Thymus (tissue), 11 donors: ENCODE measurements around the gene SLC8A2. TPM values are rescaled to one million over a fixed set of nuclear protein-coding genes. Genes with fewer than 3 reads are reported as not detected.
"Not testable (repeated sequence)": the region's sequence is repeated elsewhere in the genome, so short reads cannot be mapped to it uniquely, and the experiment has no call there.

Source experiments
- DNase-seq, 9 donors: peaks; one replicate each; pipeline ENCODE4 v3.0.0-alpha.2; 2013; ENCODE audit warnings: low spot score in 9 of 9, low read depth in 6 of 9, missing footprints in 1 of 9
- H3K27ac ChIP-seq, 2 donors: one replicate each; pipeline ENCODE4 v1.5.1; 2013; ENCODE audit warnings: control low read depth in 1 of 2, low read depth in 1 of 2, low read length in 1 of 2, mild to moderate bottlenecking in 1 of 2, moderate library complexity in 1 of 2
- H3K27me3 ChIP-seq, 2 donors: one replicate each; pipeline ENCODE4 v1.5.1; 2013; ENCODE audit warnings: low read length in 1 of 2; ENCODE audit not compliant: control insufficient read depth in 2 of 2, insufficient read depth in 1 of 2
- H3K36me3 ChIP-seq, 2 donors: one replicate each; pipeline ENCODE4 v1.5.1; 2013; ENCODE audit warnings: low read length in 1 of 2, mild to moderate bottlenecking in 1 of 2, moderate library complexity in 1 of 2; ENCODE audit not compliant: control insufficient read depth in 2 of 2, insufficient read depth in 2 of 2
- H3K4me1 ChIP-seq, 2 donors: one replicate each; pipeline ENCODE4 v1.5.1; 2013; ENCODE audit warnings: low read length in 2 of 2; ENCODE audit not compliant: control insufficient read depth in 2 of 2, insufficient read depth in 2 of 2
- H3K4me3 ChIP-seq, 2 donors: one replicate each; pipeline ENCODE4 v1.5.1; 2013; ENCODE audit warnings: low read length in 2 of 2, control low read depth in 1 of 2, mild to moderate bottlenecking in 1 of 2
- H3K9me3 ChIP-seq, 2 donors: one replicate each; pipeline ENCODE4 v1.5.1; 2013; ENCODE audit warnings: low read length in 1 of 2, mild to moderate bottlenecking in 1 of 2; ENCODE audit not compliant: control insufficient read depth in 2 of 2, insufficient read depth in 1 of 2
- WGBS: extraction: QIAGEN DNeasy Blood & Tissue Kit; methylation state at CpG from one replicate; pipeline ENCODE4 v1.1.7; 2013; 5-methylcytosine and 5-hydroxymethylcytosine counted together
- polyA plus RNA-seq: library from polyadenylated mRNA; stranded (reverse); fragments of 200-250 nt; gene quantifications from one replicate; pipeline ENCODE4 v1.2.3, GENCODE V29; 2013
- total RNA-seq: library from RNA; stranded (reverse); fragments of 120-200 nt; gene quantifications from one replicate; pipeline ENCODE4 v1.2.4, GENCODE V29; 2013
- donor health status: healthy.

Gene SLC8A2
- total and polyA plus RNA-seq, 2 donors: 0.14 to 0.16 TPM

DNA sequence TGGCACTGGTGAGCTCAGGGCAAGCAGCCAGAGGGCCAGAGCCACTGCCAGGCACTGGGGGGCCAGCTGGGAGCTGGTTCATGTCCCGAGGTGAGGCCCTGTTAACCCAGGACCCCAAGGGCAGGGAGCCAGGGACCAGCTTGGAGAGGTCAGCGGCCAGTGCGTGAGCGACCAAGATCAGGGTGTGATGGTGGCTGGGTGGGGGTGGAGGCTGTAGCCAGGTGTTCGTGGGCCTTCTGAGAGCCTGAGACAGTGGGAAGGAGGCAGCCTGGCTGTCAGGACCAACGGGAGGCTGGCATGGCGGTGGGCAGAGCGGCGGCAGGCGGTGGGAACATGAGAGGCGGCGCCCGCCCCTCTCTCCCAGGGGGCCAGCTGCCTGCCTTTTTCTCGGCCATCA, 20.4 kb upstream of the SLC8A2 start:
- Histone ChIP-seq H3K4me1 (peaks cover 68 to 99% of the 10 kb centered on the region in 2 donors), H3K27me3 (no peaks in the 10 kb centered on the region), H3K36me3 (peaks cover 49 to 77% of the 10 kb centered on the region in 2 donors), H3K9me3 (peaks cover 2 to 14% of the 10 kb centered on the region in 2 donors), H3K27ac (peak overlapping the region in 1 of 2 donors; percentile 89), H3K4me3 (no peak overlapping the region)
- DNase-seq: no peak
- WGBS: 79% methylated on average over 14 of the region's 14 CpGs

DNA sequence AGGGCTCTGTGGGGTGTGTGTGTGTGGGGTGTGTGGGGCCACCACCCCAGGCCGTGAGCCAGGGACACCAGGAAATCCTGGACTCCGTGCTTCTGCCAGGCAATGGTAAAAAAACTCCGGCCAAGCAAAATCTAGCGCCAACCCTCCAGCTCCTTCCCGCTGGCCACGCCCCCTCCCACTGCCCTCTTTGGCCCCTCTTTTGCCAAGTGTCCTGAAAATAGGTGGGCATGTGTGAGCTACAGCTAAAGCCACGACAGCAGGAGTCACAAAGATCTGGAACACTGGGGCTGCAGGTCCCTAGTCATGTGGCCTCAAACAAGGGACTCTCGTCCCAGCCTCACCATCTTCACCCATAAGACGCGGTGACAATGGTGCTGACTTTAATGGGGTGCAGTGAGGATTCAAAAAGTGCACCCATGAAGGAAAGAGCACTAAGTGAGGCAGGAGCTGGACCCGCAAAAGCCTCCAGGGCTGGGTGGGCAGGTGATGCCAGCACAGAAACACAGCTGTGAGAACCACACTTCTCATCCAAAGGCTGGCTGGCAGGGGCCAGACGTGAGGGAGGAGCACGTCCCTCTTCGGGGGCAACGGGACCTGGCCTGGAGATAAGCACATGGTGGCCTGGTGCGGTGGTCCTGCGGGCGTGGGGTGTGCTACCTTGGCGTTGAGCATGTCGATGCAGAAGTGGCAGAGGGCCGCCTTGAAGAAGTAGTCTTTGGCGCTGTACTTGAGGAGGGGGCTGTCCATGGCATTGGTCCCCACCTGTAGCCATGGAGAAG, 19.9 kb upstream of the SLC8A2 start:
- 84% methylated on average over 22 of the region's 22 CpGs for WGBS
- peaks cover 47 to 71% of the 10 kb centered on the region in 2 donors for H3K36me3 ChIP-seq
- no peaks in the 10 kb centered on the region for H3K27me3 ChIP-seq
- peak in 1 of 9 donors; percentile 32 for DNase-seq
- H3K9me3 ChIP-seq: peaks cover 2 to 14% of the 10 kb centered on the region in 2 donors
- peaks cover 72 to 99% of the 10 kb centered on the region in 2 donors for H3K4me1 ChIP-seq
- peak overlapping the region; percentile 50 to 89 for H3K27ac ChIP-seq
- H3K4me3 ChIP-seq: no peak overlapping the region

DNA sequence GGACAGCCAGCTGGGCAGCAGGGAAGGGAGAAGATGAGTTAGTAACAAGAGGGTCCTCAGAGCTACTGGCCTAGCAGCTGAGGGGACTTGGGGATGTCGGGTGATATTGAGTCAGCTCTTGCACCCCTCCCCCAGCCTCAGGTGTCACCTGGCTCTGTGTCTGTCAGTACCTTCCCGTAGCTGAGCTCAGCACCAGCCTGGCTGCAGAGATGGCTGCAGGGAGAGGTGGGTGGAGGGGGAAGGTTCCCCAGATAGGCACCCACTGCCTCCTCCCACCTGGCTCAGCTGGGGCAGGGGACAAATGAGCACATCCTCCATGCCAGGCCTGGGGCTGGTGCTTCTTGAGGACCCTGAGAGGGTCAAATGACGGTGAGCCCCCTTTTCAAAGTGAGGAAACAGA, 19.2 kb upstream of the SLC8A2 start:
- Histone ChIP-seq H3K27ac (peak overlapping the region; percentile 18 to 89), H3K4me3 (no peak overlapping the region), H3K36me3 (peaks cover 47 to 68% of the 10 kb centered on the region in 2 donors), H3K4me1 (peaks cover 76 to 99% of the 10 kb centered on the region in 2 donors), H3K27me3 (no peaks in the 10 kb centered on the region), H3K9me3 (peaks cover 2 to 13% of the 10 kb centered on the region in 2 donors)
- 35% methylated on average over 3 of the region's 3 CpGs for WGBS
- DNase-seq: peak in 4 of 9 donors; percentile 53 to 76 (median 64)

DNA sequence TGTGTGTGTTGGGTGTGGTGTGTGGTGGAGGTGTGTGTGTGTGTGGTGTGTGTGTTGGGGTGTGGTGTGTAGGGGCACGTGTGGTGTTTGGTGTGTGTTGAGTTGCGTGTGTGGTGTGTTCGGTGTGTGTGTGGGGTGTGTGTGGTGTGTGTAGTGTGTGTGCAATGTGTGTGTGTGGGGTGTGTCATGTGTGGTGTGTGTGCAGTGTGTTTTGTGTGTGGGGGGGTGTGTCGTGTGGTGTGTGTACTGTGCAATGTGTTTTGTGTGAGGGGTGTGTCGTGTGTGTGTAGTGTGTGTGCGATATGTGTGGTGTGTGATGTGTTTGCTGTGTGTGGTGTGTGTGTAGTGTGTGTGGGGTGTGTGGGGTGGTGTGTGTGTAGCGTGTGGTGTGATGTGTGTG, 18.3 kb upstream of the SLC8A2 start:
- Histone ChIP-seq H3K27me3 (no peaks in the 10 kb centered on the region), H3K36me3 (peaks cover 47 to 65% of the 10 kb centered on the region in 2 donors), H3K4me3 (no peak overlapping the region), H3K4me1 (peaks cover 76 to 99% of the 10 kb centered on the region in 2 donors), H3K27ac (peak overlapping the region; percentile 26 to 89), H3K9me3 (peaks cover 2 to 5% of the 10 kb centered on the region in 2 donors)
- DNase-seq: no peak
- WGBS: 98% methylated on average over 7 of the region's 7 CpGs

DNA sequence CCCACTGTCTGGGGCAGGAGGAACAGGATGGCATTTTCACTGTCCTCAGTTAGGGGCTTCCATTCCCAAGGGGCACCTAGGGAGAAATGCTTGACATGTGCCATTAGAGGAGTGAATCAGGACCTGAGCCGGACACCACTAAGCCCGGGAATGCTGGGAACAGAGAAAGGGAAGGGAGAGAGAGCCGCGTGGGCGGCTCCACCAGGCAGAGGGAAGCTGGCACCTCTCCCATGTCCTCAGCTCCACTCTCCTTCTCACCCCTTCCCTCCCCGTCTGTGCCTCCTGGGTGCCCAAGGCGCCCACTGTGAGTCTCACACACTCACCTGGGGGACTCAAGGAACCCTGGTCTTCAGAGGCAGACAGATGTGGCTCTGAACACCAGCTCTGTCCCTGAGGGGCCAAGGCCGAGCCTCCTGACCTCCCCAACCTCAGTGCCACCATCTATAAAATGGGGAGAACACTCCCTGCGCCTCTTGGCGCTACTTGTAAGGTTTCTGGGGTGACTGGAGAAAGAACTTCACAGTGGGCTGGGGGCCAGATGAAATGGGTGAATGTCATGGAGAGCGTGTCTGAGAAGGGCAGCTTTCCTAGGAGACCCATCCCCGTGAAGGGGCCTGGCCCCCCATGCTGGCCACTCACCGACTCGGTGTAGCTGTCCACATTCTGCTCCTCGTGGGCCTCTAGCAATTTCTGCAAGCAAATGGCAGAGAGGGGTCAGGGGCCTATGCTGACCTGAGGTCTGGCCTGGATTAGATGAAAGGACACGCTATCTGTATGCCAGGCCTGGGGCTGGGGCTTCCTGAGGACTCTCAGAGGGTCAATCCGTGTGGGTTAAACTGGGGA, 17.6 kb upstream of the SLC8A2 start:
- Histone ChIP-seq H3K27me3 (no peaks in the 10 kb centered on the region), H3K9me3 (peaks cover 2 to 5% of the 10 kb centered on the region in 2 donors), H3K36me3 (peaks cover 47 to 65% of the 10 kb centered on the region in 2 donors), H3K27ac (peak overlapping the region in 1 of 2 donors; percentile 89), H3K4me1 (peaks cover 74 to 96% of the 10 kb centered on the region in 2 donors), H3K4me3 (no peak overlapping the region)
- no peak for DNase-seq
- 96% methylated on average over 17 of the region's 17 CpGs for WGBS

DNA sequence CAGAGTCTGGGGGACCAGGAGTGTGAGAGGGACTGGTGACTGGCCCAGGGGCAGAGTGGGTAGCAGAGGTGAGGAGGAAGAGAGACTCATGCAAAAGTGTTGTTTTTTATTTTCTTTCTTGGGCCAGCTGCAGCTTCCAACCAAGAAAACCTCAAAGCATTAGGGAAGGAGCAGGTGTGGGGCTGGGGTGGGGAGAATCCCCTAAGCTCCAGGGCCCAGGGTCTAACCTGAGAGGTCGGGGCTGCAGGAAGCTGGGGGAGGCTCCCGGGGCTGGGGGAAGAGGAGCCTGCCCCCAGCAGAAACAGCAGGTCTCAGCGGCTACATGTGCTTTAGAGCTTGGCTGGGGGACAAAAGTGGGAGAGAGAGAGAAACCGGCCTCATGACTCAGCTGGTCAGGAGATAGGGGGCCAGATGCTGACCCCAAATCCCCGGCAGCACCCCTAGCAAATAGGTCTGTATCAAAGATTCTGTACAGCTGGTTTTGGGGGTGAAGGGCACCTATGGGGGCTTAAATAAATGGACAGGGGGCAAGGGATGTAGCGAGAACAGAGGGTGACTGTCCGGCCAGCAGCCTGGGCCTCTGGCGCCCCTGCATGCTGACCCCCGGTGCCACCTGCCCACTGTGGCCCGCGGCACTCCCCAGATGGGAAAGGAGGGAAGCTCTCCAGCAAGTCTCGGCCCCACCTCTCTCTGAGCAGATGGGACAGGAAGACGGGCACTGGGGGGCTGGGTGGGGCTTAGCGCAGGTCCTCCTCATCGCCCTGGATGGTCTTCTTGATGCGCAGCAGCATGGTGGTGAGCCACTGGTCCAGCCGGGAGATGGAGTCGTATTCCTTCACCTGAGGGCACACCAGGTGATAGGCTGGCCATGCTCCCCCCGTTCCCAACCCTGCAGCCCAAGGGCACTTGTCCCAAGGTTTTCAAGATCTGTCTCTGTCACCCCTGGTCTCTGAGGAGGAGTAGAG, 16.1 kb upstream of the SLC8A2 start:
- WGBS: 32% methylated on average over 19 of the region's 19 CpGs
- Histone ChIP-seq H3K36me3 (peaks cover 39 to 53% of the 10 kb centered on the region in 2 donors), H3K9me3 (peaks cover 2 to 16% of the 10 kb centered on the region in 2 donors), H3K4me3 (peak overlapping the region; percentile 29 to 39), H3K27ac (peak overlapping the region; percentile 79 to 95), H3K4me1 (peaks cover 65 to 92% of the 10 kb centered on the region in 2 donors), H3K27me3 (no peaks in the 10 kb centered on the region)
- DNase-seq: peak in 4 of 9 donors; percentile 55 to 82 (median 61)

DNA sequence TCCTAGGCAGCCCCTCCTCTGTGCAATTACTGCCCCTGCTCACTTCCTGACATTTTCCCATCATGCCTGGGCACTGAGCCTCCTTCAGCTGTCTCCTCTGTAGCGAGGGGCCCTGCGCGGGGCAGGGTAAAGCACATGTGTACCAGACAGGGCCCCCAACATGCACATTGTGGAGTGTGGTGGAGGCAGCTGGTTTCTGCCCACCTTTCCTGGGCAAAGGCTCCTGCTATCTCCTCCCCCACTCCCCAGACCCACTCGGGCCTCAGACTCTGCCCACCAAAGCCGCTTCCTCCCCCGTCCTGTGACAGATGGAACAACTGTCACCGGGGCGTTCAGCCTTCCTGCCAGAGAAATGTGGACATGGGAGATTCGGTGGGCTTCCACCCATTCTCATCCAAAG, 15.2 kb upstream of the SLC8A2 start:
- WGBS: 7% methylated on average over 9 of the region's 9 CpGs
- H3K27me3 ChIP-seq: no peaks in the 10 kb centered on the region
- peaks cover 0 to 16% of the 10 kb centered on the region in 2 donors for H3K9me3 ChIP-seq
- peak in 4 of 9 donors; percentile 64 to 85 (median 70) for DNase-seq
- H3K27ac ChIP-seq: peak overlapping the region; percentile 79 to 95
- peak overlapping the region in 1 of 2 donors; percentile 39 for H3K4me3 ChIP-seq
- H3K36me3 ChIP-seq: peaks cover 32 to 44% of the 10 kb centered on the region in 2 donors
- H3K4me1 ChIP-seq: peaks cover 57 to 83% of the 10 kb centered on the region in 2 donors

DNA sequence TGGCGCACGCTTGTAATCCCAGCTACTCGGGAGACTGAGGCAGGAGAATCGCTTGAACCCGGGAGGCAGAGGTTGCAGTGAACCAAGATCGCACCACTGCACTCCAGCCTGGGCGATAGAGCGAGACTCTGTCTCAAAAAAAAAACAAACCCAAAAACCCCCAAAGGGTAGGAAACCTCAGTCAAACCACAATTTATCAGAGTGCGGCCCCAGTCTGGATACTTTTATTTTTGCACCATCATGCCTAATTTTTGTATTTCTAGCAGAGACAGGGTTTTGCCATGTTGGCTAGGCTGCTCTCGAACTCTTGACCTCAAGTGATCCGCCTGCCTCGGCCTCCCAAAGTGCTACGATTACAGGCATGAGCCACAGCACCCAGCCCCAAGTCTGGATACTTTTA, 14.5 kb upstream of the SLC8A2 start:
- H3K4me1 ChIP-seq: peaks cover 50 to 76% of the 10 kb centered on the region in 2 donors
- H3K27me3 ChIP-seq, DNase-seq: not testable (repeated sequence)
- peaks cover 0 to 16% of the 10 kb centered on the region in 2 donors for H3K9me3 ChIP-seq
- peak overlapping the region in 1 of 2 donors; percentile 39 for H3K4me3 ChIP-seq
- WGBS: 61% methylated on average over 13 of the region's 13 CpGs
- peak overlapping the region; percentile 79 to 95 for H3K27ac ChIP-seq
- H3K36me3 ChIP-seq: peaks cover 26 to 37% of the 10 kb centered on the region in 2 donors
